ENCODE results near the gene LRRN2. TPM values are rescaled to one million over a fixed set of nuclear protein-coding genes. Genes with fewer than 3 reads are reported as not detected.

LRRN2 gene
- 3.3 to 4.3 TPM (median 3.9 TPM) in 3 replicates for total RNA-seq

DNA sequence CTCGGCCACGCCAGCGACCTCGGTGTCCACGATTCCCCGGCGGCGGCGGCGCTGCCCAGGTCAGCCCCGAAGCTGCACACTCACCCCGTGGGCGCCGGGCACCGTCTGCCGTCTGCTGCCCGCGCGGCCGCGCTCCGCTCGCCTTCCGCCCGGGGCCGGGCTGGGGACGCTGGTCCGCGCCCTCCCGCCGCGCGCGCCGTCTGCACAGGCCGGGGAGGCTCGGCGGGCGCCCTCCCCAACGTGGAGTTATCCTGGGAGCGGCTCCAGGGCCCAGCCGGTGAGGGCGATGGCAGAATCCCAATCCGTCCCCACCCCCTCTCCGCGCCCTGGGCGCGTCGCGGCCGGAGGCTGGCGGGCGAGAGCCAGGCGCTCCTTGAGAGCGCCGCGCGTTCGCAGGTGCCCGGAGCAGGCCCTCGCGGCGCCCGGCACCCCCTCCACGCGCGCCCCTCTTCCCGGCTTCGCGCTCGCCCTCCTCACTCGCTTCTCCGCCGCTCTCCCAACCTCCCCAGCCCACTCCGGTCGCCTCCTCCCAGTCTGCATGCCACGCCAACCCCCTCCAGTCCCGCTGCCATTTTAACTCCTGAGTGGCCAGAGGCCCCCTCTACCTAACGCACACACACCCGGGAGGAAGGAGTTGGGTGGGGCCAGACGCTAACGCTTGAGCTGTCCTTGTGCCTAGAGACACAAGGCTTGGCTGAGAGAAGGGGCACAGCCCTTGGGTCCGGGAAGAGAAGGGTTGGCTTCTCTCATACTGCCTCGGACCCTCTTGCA, at the start of gene LRRN2:
TSS of gene LRRN2 (minus strand) at position 503 of the 771 bp plus-strand sequence. CDS start 65,746 bp downstream, outside the sequence.
- H3K27me3 Mint-ChIP-seq (ENCODE audit: low read depth), result peaks cover 81% of the 10 kb centered on the region
- TF ChIP-seq, protein P1, sequence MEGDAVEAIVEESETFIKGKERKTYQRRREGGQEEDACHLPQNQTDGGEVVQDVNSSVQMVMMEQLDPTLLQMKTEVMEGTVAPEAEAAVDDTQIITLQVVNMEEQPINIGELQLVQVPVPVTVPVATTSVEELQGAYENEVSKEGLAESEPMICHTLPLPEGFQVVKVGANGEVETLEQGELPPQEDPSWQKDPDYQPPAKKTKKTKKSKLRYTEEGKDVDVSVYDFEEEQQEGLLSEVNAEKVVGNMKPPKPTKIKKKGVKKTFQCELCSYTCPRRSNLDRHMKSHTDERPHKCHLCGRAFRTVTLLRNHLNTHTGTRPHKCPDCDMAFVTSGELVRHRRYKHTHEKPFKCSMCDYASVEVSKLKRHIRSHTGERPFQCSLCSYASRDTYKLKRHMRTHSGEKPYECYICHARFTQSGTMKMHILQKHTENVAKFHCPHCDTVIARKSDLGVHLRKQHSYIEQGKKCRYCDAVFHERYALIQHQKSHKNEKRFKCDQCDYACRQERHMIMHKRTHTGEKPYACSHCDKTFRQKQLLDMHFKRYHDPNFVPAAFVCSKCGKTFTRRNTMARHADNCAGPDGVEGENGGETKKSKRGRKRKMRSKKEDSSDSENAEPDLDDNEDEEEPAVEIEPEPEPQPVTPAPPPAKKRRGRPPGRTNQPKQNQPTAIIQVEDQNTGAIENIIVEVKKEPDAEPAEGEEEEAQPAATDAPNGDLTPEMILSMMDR (IDR thresholded peaks at IDR 0.05; ENCODE audit: unreplicated experiment), result no peak
- H3K4me3 Mint-ChIP-seq, result peak within 1 kb of the TSS; percentile 77
- peaks cover 11% of the 10 kb centered on the region for H3K4me1 Mint-ChIP-seq
- no peak within 1 kb of the TSS for H3K27ac Mint-ChIP-seq
- peak in 1 of 2 experiments; percentile 46 for DNase-seq (ENCODE audit: low spot score in 2 of 2, unreplicated experiment in 2 of 2)
- no peaks in the 10 kb centered on the region for H3K9me3 Mint-ChIP-seq
- H3K36me3 Mint-ChIP-seq, result no peaks in the 10 kb centered on the region

DNA sequence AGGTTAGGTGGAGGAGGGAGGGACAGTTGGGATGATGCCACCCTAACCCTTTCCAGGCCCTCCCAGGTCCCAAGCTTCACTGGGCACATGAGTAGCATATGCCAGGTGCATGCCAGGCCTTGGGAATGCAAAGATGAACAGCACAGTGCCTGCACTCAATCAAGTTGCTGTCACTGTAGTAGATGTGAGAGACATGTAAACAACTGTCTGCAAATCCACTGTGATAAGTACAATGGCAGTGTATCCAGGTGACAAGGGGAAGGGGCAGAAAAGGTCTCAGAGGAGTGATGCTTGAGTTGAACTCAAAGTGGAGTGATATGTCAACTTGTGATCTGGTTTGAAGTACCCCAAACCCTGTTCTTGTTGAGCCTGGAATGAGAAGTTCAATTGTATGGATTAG, 49.5 kb upstream of the LRRN2 start:
- Mint-ChIP-seq H3K27ac (no peak overlapping the region), H3K36me3 (no peaks in the 10 kb centered on the region), H3K4me1 (peaks cover 8% of the 10 kb centered on the region), H3K27me3 (ENCODE audit: low read depth) (peaks cover 74% of the 10 kb centered on the region), H3K9me3 (peaks cover 14% of the 10 kb centered on the region), H3K4me3 (no peak overlapping the region)
- no peak for DNase-seq (ENCODE audit: low spot score in 2 of 2, unreplicated experiment in 2 of 2)
- TF ChIP-seq, protein P1 (IDR thresholded peaks at IDR 0.05; ENCODE audit: unreplicated experiment), result no peak

DNA sequence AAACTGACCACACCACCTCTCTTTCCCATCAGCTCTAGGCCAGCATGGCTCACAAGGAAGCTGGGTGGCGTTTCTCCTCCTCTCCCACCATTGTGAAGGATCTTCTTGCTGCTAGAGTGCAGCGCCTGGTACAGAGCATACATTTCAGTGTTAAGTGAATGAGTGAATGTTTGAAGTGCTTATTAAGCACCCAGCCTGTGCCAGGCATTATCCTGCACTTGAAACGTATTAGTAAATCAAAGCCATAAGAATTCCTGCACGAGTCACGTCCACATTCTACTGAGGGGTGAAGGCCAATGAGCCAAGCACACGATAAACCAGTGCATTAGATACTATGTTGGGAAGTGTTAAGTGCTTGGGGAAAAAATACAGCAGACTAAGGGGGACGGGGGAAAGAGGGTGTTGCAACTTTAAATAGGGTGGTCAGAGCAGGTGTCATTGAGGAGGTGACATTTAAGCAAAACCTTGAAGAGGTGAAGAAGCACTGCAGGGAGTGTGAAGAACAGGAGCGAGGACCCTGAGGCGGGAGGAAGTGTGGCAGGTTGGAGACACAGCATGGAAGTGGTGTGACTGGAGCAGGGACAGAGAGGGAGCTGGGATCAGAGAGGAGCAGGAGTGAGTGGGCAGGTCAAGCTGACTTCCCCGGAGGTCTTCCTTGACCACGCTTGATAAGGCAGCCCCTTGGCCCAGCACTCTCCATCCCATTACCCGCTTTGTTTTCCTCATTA, 48.5 kb upstream of the LRRN2 start:
- H3K36me3 Mint-ChIP-seq, result no peaks in the 10 kb centered on the region
- TF ChIP-seq, protein P1 (IDR thresholded peaks at IDR 0.05; ENCODE audit: unreplicated experiment), result no peak
- DNase-seq (ENCODE audit: low spot score in 2 of 2, unreplicated experiment in 2 of 2), result no peak
- H3K4me3 Mint-ChIP-seq, result no peak overlapping the region
- H3K9me3 Mint-ChIP-seq, result peaks cover 13% of the 10 kb centered on the region
- H3K27ac Mint-ChIP-seq, result no peak overlapping the region
- H3K27me3 Mint-ChIP-seq (ENCODE audit: low read depth), result peaks cover 81% of the 10 kb centered on the region
- H3K4me1 Mint-ChIP-seq, result peaks cover 8% of the 10 kb centered on the region

DNA sequence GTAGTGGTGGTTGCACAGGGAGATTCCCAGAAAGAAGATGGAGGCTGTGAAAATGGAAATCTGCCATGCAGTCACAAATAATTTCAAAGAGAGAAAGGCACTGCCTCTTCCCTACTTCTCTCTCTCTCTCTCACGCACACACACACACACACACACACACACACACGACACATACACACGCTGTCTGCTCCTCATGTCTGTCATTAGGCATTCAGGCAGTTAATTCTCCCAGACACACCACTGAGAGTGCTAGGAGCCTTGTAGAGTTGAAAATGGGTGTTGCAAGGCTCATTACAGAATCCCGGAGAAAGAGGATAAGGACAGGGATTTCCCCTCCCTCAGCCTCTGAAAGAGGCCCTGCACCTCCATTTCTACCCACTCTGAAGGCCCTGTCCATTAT, 47.8 kb upstream of the LRRN2 start:
- no peak for DNase-seq (ENCODE audit: low spot score in 2 of 2, unreplicated experiment in 2 of 2)
- H3K9me3 Mint-ChIP-seq, result peaks cover 5% of the 10 kb centered on the region
- H3K27ac Mint-ChIP-seq, result no peak overlapping the region
- peaks cover 88% of the 10 kb centered on the region for H3K27me3 Mint-ChIP-seq (ENCODE audit: low read depth)
- H3K4me1 Mint-ChIP-seq, result peaks cover 8% of the 10 kb centered on the region
- TF ChIP-seq, protein P1 (IDR thresholded peaks at IDR 0.05; ENCODE audit: unreplicated experiment), result no peak
- H3K36me3 Mint-ChIP-seq, result no peaks in the 10 kb centered on the region
- H3K4me3 Mint-ChIP-seq, result no peak overlapping the region

DNA sequence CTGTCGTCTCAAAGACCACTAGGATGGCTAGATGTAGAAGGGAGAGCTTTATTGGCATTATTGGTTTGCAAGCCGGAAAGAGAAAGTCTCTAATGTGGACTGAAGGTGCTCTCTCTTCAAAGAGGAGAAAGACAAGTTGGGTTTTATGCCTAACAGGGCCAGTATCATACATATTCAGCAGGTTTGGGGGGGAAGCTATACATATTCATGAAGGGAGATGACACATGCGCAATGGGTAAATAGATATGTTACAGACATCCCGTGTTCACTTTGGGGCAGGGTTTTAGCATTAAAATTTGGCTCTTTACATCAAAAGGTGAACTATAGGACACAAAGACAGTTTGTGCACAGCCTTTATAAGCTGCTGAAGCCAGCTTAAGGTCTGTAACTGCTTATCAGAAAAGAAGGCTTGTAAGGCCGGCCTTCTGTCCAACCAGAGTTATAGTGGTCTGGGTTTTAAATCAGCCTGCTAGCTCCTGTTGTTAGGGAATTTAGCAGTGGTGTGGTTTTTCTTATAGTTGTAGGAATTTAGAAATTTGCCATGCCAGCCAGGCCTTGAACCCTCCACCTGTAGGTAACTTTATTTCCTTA, 46.5 kb upstream of the LRRN2 start:
- Mint-ChIP-seq H3K4me1 (peaks cover 8% of the 10 kb centered on the region), H3K36me3 (no peaks in the 10 kb centered on the region), H3K27me3 (ENCODE audit: low read depth) (peaks cover 85% of the 10 kb centered on the region), H3K4me3 (no peak overlapping the region), H3K9me3 (no peaks in the 10 kb centered on the region), H3K27ac (no peak overlapping the region)
- no peak for DNase-seq (ENCODE audit: low spot score in 2 of 2, unreplicated experiment in 2 of 2)
- TF ChIP-seq, protein P1 (IDR thresholded peaks at IDR 0.05; ENCODE audit: unreplicated experiment), result no peak

Measured in mesothelial cell of epicardium (in vitro differentiated cells).